GM18858 (cell line): Measurements from ENCODE around the gene CCDC88C.
"Not testable (repeated sequence)": the region's sequence is repeated elsewhere in the genome, so short reads cannot be mapped to it uniquely, and the experiment has no call there.

Source experiments
- ATAC-seq: cut with Tn5 transposase; IDR thresholded peaks from one replicate; pipeline ENCODE4 v1.9.1; 2021; ENCODE audit not compliant: unreplicated experiment

The CCDC88C gene, protein sequence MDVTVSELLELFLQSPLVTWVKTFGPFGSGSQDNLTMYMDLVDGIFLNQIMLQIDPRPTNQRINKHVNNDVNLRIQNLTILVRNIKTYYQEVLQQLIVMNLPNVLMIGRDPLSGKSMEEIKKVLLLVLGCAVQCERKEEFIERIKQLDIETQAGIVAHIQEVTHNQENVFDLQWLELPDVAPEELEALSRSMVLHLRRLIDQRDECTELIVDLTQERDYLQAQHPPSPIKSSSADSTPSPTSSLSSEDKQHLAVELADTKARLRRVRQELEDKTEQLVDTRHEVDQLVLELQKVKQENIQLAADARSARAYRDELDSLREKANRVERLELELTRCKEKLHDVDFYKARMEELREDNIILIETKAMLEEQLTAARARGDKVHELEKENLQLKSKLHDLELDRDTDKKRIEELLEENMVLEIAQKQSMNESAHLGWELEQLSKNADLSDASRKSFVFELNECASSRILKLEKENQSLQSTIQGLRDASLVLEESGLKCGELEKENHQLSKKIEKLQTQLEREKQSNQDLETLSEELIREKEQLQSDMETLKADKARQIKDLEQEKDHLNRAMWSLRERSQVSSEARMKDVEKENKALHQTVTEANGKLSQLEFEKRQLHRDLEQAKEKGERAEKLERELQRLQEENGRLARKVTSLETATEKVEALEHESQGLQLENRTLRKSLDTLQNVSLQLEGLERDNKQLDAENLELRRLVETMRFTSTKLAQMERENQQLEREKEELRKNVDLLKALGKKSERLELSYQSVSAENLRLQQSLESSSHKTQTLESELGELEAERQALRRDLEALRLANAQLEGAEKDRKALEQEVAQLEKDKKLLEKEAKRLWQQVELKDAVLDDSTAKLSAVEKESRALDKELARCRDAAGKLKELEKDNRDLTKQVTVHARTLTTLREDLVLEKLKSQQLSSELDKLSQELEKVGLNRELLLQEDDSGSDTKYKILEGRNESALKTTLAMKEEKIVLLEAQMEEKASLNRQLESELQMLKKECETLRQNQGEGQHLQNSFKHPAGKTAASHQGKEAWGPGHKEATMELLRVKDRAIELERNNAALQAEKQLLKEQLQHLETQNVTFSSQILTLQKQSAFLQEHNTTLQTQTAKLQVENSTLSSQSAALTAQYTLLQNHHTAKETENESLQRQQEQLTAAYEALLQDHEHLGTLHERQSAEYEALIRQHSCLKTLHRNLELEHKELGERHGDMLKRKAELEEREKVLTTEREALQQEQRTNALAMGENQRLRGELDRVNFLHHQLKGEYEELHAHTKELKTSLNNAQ (N-terminal part only)

DNA sequence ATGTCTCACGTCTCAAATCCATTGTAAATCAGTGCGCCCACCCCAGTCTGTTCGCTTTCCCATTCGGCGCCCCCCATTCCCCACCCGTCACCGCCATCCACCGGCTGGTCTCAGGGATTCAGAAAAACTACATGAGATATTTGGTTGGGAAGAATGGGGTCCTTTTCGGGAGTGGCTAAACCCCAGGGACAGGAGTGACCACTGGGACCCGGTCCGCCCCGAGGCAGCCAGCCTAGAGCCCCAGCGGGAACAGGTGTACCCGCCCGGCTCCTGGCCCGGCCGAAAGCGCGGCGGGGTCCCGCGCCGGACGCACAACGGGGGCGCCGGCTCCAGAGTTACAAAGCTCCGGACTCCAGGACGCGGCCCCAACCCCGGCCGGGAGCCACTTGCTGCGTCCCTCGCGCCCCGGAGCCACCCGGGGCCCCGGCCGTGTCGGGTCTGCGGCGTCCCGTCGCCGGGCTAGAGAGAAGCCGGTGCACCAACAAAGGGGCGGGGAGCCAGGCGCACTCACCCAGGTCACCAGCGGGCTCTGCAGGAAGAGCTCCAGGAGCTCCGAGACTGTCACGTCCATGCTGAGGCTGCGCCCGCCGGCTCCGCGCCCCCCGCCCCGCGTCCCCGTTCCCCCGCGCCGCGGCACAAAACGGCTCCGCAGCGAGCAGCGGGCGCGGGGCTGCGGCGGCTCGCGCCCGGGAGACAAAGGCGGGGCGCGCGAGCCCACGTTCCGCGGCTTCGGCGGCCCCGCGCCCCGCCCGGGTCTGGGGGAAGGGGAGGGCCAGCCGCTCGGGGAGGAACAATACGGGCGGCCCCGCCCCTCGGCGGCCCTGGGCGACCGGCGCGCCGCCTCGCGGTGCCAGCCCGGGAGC is at the start of gene CCDC88C:
Gene CCDC88C, minus strand, starts transcription at position 701 of the 863 bp plus-strand sequence. Its CDS starts 130 bp downstream, at position 571.
- peak; percentile 36 for ATAC-seq

DNA sequence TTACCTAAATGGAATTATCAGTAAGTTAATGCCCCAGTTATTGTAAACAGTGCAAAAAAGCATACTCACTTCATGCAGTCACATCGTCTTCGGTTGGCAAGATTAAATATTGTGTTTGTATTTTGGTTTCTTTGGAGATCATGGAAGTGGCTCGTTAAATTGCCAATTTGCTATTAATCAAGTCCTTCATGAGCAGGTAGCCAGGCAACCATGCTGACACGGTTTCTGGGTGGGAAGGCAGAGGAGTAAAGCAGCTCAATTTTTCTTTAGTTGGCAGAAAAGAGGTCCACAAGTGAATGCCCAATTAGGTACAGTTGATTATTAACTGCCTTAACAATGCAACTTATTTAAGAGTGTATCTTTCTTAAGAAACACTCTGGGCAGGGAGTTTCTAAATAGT is 48.6 kb upstream of the CCDC88C start:
- ATAC-seq, result no peak

DNA sequence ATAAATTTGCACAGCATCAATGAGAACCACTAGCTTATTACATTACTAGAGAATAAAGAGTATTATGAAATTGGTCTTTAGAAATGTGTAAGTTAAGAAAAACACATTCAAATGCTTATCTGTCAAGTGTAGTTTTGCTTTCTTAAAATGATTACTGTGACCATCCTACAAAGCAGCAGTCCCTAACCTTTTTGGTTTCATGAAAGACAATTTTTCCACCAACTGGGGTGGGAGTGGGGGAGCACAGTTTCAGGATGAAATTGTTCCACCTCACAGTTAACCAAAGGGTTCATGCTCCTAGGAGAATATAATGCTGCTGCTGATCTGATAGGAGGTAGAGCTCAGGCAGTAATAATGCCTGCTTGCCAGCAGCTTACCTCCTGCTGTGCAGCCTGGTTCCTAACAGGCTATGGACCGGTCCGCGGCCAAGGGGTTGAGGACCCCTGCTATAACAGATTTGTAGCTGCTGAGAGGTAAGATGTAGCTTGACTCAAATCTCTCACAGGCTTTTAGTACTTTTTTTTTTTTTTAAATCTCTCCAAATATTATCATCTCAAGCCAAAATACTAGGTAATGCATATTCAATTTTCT is 47.1 kb upstream of the CCDC88C start:
- no peak for ATAC-seq

DNA sequence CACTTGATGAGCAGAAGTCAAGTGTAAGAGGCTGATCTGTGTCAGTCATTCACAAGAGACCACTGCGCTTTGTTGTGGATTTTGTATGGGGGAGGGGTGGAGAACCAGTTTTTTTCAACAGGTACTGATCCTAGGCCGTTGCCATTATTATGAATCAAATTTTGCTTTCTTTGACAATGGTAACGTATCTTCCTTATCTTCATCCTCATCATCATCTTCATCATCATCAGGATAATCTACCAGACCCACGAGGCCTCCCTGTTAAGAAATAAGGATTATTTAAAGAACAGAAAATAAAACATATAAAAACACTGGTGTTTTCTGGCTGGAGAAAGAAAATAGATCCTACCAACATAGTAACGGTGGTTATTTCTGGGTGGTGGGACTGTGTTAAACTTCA is 41.0 kb upstream of the CCDC88C start:
- ATAC-seq, result no peak

DNA sequence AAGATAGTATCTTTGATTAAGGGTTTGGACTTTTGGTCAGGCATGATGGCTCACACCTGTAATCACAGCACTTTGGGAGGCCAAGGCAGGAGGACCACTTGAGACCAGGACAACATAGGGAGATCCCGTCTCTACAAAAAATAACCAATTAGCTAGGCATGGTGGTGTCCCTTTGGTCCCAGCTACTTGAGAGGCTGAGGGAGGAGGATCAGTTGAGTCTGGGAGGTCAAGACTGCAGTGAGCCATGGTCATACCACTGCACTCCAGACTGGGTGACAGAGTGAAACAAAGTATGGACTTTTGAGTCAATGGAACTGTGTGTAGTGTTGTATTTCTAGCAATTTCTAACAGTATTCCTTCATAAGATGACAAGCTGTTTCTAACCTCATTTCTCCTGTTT is 38.7 kb upstream of the CCDC88C start:
- no peak for ATAC-seq

DNA sequence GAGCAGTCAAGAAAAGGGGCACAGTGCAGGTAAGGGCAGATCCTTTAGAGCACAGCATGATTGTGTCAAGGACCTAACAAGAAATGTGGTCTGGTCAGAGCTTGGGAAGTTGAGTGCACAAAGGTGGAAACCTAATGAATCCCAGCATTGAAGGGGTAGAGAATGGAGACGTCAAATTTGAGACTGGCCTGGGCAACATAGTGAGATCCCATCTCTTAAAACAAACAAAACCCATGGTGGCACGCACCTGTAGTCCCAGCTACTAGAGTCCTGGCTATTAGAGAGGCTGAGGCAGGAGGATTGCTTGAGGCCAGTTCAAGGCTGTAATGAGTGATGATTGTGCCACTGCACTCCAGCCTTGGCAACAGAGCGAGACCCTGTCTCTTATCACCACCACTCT is 37.0 kb upstream of the CCDC88C start:
- no peak for ATAC-seq

DNA sequence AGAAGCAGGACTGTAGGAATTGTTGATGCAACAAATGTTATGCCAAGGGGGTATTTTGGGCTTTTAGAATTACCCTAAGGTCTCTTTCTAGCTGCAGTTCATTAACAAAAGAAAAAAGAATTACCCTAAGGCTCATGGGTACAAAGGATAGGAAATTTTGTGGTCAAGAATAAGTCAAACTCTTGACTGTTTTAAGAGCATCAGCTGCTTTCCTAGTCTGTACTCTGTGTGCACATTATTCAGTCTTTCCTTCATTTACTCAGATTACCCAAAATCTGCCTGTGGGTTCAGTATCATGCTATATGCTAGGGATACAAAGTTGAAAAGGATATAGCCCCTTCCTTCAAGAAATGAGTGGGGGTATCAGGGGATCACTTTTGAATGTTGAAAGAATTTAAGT is 36.5 kb upstream of the CCDC88C start:
- no peak for ATAC-seq

DNA sequence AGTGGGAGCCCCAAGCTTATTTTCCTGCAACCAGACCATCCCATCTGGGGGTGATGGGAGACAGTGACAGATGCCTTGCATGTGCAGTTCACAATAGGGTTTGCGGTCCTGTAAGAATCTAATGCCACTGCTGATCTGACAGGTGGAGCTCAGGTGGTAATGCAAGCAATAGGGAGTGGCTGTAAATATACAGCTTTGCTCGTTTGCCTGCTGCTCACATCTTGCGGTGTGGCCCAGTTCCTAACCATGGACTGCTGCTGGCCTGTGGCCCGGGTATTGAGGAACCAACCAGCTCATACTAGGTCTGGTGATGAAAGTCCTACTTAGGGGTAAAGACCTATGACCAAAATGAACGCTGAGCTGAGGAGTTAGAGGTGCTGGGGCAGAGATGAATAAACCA is 36.1 kb upstream of the CCDC88C start:
- ATAC-seq, result no peak

DNA sequence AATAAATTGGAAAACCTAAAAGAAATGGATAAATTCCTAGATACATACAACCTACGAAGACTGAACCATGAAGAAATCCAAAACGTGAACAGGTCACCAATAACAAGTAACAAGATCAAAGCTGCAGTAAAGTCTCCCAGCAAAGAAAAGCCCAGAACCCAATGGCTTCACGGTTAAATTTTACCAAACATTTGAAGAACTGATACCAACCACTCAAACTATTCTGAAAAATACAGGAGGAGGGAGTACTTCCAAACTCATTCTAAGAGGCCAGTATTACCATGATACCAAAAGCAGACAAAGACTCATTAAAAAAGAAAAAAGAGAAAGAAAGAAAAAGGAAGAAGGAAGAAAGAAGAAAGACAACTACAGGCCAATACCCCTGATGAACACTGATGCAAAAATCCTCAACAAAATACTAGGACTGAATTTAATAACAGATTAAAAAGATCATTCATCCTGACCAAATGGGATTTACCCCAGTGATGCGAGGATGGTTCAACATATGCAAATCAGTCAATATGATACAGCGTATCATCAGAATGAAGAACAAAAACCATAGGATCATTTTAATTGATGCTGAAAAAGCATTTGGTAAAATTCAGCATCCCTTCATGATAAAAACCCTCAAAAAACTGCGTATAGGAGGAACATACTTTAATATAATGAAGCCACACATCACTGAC is 26.9 kb upstream of the CCDC88C start:
- ATAC-seq, result no peak

DNA sequence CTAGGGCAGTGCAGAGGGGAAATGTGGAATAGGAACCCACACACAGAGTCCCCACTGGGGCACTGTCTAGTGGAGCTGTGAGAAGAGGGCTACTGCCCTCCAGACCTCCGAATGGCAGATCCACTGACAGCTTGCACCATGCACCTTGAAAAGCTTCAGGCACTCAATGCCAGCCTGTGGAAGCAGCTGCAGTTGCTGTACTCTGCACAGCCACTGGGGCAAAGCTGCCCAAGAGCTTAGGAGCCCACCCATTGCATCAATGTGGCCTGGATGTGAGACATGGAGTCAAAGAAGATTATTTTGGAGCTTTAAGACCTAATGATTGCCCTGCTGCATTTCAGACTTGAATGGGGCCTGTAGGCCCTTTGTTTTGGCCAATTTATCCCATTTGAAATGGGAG is 21.7 kb upstream of the CCDC88C start:
- no peak for ATAC-seq

DNA sequence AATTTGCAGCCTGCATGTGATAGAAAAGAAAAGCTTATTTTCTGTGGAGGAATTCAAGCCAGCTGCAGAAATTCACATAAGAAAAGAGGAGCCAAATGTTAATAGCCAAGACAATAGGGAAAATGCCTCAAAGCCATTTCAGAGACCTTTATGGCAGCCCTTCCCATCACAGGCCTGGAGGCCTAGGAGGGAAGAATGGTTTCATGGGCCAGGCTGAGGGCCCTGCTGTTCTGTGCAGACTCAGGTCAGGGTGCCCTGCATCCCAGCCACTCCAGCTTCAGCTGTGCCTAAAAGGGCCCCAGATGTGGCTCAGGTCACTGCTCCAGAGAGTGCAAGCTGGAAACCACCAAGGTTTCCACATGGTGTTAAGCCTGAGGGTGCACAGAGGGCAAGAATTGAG is 21.2 kb upstream of the CCDC88C start:
- no peak for ATAC-seq

DNA sequence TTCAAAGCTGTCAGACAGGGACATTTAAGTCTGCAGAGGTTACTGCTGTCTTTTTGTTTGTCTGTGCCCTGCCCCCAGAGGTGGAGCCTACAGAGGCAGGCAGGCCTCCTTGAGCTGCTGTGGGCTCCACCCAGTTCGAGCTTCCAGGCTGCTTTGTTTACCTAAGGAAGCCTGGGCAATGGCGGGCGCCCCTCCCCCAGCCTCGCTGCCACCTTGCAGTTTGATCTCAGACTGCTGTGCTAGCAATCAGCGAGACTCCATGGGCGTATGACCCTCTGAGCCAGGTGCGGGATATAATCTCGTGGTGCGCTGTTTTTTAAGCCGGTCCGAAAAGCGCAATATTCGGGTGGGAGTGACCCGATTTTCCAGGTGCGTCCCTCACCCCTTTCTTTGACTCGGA is 18.6 kb upstream of the CCDC88C start:
- ATAC-seq, result not testable (repeated sequence)

DNA sequence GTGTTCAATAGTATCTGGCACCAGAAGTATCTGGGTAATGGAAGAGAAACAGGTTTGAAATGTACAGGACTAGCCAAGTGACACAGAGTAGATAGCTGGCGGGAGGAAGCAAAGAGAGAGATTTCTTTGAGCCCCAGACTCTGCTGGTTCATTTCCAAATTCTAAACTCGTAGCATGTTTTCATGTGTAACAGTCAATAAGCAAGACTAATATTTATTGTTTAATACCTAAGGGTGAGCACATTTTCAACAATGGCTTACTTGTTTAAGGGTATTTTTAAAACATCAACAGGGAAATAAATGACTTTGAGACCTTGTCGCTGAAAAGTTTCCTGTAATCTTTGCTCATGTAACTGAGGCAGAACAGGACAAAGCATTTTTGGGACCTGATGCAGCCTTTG is 11.8 kb upstream of the CCDC88C start:
- no peak for ATAC-seq

DNA sequence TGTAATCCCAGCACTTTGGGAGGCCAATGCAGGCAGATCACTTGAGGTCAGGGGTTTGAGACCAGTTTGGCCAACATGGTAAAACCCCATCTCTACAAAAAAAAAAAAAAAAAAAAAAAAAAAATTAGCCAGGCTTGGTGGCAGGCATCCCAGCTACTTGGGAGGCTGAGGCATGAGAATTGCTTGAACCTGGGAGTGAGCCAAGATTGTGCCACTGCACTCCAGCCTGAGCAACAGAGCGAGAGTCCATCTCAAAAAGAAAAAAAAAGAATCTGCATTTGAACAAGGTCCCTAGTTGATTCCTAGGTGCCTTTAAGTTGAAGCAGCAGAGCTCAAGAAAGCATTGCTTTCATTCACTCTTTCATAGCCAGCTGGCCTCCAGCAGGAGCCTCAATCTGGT is 11.3 kb upstream of the CCDC88C start:
- ATAC-seq, result not testable (repeated sequence)

DNA sequence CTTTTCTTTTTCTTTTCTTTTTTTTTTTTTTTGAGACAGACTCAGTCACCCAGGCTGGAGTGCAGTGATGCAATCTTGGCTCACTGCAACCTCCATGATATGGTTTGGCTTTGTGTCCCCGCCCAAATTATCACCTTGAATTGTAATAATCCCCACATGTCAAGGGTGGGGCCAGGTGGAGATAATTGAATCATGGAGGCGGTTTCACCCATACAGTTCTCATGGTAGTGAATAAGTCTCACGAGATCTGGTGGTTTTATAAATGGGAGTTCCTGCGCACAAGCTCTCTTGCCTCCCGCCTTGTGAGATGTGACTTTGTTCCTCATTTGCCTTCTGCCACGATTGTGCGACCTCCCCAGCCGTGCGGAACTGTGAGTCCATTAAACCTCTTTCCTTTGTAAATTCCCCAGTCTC is 7.9 kb upstream of the CCDC88C start:
- not testable (repeated sequence) for ATAC-seq

DNA sequence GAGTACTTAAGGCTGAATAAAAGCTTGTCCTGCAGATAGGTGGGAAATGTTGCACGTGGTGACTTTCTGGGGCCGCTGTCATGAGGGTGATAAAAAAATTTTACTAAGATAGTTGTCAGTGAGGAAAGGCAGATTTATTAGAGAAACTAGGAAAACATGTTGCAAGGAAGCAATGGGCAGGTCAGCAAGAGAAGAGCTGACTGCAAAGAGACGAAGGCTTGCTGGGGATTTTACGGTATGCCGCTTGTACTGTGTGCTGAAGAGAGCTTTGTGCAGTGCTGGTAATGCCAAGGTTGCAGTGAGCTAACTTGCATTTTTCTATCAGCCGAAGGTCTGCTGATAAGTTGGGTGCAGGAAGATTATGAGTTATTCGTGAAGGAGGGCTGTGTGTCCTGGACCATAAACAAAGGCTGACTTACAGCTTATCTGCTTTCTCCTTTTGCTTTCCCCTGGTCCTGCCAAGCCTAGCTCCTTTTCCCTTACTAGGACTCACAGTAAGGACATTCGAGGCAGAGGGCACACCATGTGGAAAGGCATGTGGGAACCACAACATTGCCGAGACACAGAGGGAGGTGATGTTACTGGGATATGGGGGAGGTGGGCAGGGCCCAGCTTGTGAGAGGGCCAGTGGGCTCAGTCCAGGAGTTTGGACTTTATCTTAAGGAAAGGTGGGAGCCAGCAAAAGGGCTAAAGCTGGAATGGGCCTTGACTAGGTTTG is 7.4 kb upstream of the CCDC88C start:
- no peak for ATAC-seq

DNA sequence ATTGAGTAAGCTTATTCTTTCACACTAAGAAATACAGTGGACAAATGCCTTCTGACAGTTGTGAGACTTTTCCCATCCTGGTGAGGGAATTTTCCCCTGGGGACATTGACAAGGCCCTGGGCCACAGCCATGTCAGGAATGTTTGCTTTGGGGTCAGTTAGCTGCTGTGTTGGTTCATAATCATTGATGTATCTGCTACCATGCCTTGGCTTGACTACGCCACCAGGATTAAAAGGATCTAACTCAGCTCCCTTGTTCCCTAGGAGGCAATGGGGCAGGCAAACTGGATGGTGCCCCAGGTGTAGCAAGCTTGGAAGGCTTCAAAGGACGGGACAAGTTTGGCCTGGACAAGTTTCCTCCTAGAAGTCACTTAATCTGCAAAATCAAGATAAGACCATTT is 3.1 kb upstream of the CCDC88C start:
- ATAC-seq, result no peak

DNA sequence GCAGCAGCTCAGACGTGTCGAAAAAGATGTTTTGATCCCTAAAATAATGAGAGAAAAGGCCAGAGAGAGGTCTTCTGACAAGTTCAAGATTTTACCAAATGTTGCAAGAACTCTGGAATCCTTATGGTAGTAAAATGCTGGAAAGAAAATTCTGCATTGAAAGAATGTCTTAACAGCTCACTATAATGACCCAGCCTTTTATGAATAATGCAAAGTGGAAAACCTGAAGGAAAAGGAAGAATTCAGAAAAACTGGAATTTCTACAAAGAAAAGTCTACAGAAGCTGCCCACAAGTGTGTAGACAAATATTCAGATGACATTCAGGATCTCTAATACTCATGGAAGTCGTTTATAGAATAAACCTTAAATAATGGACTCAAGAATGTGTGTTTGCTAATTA is 1.8 kb upstream of the CCDC88C start:
- no peak for ATAC-seq

DNA sequence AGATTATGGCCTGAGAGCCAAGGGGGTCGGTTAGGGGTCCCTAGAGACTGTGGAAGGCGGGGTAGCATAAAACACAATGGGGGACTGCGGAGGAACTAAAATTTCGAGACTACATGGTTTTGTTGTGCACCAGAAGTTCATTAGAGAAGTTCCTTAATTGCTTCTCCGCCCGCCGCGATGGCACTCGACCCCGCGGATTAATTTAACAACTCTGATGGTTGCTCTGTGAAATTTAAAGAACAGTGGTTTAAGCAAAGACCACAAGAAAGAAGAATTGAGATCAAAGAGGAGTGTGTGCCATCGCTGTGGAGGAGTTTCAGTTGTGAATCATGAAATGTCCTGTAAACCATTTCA is 1.4 kb upstream of the CCDC88C start:
- no peak for ATAC-seq
